Body of pancreas (tissue), 4 donors: Measurements from ENCODE around the gene GMEB2. TPM values are rescaled to one million over a fixed set of nuclear protein-coding genes. Genes with fewer than 3 reads are reported as not detected.

Source experiments
- ATAC-seq: fragments of 150-250 bp; one replicate; pipeline ENCODE4 v1.9.1; 2016
- DNase-seq, 4 donors: peaks; one replicate each; pipeline ENCODE4 v3.0.0-alpha.2; 2019
- H3K27ac ChIP-seq, 4 donors: fragments of 200-600 bp; sonication (generic); 1 replicate in 3 of 4; 2 replicates in 1 of 4; pipeline versions ENCODE4 v1.5.1 to v1.6.1; 2016 to 2019; ENCODE audit warnings: mild to moderate bottlenecking in 1 of 4, mixed read lengths in 1 of 4, moderate library complexity in 1 of 4
- H3K27me3 ChIP-seq, 2 donors: fragments of 200-600 bp; sonication (generic); one replicate each; pipeline ENCODE4 v1.6.0; 2016; ENCODE audit warnings: mild to moderate bottlenecking in 1 of 2
- H3K36me3 ChIP-seq, 2 donors: fragments of 200-600 bp; sonication (generic); replicated peaks in 1 of 2; 2 replicates each; pipeline ENCODE4 v1.5.1; 2016; ENCODE audit warnings: low read depth in 2 of 2; ENCODE audit not compliant: insufficient read depth in 1 of 2
- H3K4me1 ChIP-seq: fragments of 200-600 bp; sonication (generic); one replicate; pipeline ENCODE4 v1.6.0; 2016
- H3K4me3 ChIP-seq, 2 donors: fragments of 200-600 bp; sonication (generic); 1 replicate in 1 of 2; 2 replicates in 1 of 2; pipeline ENCODE4 v1.5.1; 2016 to 2019
- H3K9me3 ChIP-seq, 3 donors: fragments of 200-600 bp; sonication (generic); 1 replicate in 2 of 3; 2 replicates in 1 of 3; pipeline ENCODE4 v1.5.1; 2016
- POLR2A ChIP-seq, 3 donors: fragments of 450-650 bp; IDR thresholded peaks; one replicate each; pipeline ENCODE4 v1.6.1; 2016; ENCODE audit warnings: antibody characterized with exemption in 3 of 3, mild to moderate bottlenecking in 2 of 3
- WGBS, 2 donors: methylation state at CpG; one replicate each; pipeline ENCODE4 v1.1.5; 2017; 5-methylcytosine and 5-hydroxymethylcytosine counted together
- intact Hi-C: fragments of 100-400 bp; cut with DNase I; formaldehyde crosslinking; loops from one replicate; pipeline ENCODE4 v1.15.1; 2023
- total RNA-seq, 2 donors: library from RNA; depleted of rRNA; stranded (reverse); fragments of >200 nt; gene quantifications; one replicate each; pipeline ENCODE4 v1.1.0, GENCODE V29; 2016
- TF ChIP-seq, protein P1 (sequence below), 7 experiments: fragments of 450-650 bp in 4 of 7; fragments of 200-600 bp in 3 of 7; sonication (generic) in 3 of 7; IDR thresholded peaks; one replicate each; pipeline ENCODE4 v1.5.1; 2016 to 2019; ENCODE audit warnings: antibody characterized with exemption in 7 of 7

The GMEB2 gene
- total RNA-seq, 2 donors from 2014 or later: 8.9 to 9.9 TPM

DNA sequence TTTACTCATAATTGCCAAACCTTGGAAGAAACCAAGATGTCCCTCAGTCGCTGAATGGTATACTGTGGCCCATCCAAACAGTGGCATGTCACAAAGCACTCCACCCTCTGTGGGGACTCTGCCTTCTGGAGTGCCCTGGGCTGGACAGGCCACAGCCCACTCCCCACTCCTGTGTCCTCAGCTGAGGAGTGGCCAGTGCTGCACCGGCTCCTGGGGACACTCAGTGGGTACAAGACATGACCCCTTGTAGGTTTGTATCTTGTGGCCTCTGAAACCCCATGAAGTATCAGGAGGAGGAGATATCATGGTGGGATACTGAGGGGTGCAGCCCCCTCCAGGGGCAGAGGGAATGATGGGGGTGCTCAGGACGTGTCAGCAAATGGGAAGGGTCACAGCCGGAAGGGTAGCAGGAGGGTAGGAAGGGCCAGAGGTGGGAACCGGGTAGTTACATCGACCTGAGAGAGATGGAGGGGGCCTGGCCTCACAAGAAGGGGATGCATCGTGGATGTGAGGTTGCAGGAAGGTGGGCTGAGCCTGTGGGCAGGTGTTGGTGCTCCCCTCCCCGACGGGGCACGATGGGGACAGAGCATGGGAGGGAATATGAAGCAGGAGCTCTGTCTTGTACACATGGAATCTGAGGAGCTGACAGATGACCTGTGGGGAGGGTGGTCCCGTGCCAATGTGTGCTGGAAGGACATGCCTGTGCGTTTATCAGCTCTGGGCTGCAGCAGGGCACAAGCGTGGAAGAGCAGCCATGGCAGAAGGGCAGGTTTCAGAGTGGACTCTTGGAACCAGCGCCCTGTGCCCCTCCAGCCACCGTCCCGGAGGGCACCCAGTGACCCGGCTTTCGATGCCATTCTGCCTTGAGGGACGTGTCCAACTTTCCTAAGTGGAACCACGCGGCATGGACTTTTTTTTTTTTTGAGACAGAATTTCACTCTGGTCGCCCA lies 41.0 kb downstream of the GMEB2 start:
- DNase-seq: no peak
- Histone ChIP-seq H3K27ac (no peak overlapping the region), H3K4me3 (no peak overlapping the region), H3K27me3 (no peaks in the 10 kb centered on the region), H3K36me3 (peaks cover 0 to 4% of the 10 kb centered on the region in 2 donors), H3K9me3 (no peaks in the 10 kb centered on the region), H3K4me1 (peaks cover 11% of the 10 kb centered on the region)
- intact Hi-C loops: no loop called here
- WGBS, 2 donors: 60 to 69% methylated on average over 11 to 22 of the region's 22 CpGs
- no peak for ATAC-seq
- TF ChIP-seq POLR2A (IDR thresholded peaks at IDR 0.05): no peak

DNA sequence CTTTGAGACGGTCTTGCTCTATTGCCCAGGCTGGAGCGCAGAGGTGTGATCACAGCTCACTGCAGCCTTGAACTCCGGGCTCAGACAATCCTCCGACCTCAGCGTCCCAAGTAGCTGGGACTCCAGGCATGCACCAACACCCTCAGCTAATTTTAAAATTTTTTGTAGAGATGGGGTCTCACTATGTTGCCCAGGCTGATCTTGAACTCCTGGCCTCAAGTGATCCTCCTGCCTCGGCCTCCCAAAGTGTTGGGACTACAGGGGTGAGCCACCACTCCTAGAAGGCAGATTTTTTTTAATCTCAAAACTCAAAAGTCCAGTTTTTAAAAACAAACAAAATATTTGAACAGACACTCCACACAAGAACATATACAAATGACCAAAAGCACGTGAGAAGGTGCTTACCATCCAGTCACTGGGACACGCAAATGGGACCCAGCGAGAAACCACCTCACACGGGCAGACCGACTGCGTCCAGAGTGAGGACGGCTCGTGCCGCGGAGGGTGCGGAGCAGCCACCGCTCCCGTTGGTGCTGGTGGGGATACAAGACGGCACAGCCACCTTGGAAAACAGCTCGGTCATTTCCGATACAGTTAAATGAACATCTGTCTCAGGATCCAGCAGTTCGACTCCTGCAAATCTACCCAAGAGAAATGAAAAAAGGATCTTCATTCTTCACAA lies 44.4 kb downstream of the GMEB2 start:
- Histone ChIP-seq H3K27ac (no peak overlapping the region), H3K4me1 (peaks cover 2% of the 10 kb centered on the region)

DNA sequence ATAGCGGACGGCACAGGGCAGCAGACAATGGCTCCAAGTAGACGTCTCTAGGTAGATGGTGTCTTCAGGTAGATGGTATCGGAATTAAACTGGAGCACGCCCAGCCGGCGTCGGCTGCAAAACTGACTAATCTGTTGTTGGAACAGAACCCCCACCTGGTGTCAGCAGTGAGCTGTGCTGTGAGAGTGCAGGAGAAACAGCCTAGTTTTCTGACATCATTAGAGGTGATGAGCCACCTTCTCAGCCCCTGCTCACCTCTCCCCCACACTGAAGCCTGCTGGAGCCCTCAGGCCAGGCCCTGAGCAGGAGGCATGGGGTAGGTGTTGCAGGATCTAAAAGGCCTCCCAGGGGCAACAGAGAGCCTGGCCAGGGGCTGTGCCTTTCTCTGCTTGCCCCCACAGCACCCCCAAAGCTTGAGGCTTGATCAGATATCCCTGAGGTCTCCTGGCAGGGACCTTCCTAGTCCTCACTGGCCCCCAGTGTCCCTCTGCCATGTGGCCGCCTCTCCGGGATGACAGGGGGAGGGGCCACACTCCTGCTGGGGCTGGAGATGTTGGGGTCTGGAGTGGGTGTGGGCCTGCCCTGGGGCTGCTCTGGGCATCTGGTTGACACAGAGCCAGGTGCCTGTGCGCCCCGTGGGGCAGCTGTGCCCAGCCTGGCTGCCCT lies 46.0 kb downstream of the GMEB2 start:
- intact Hi-C loops: no loop called here
- 28 to 35% methylated on average over 9 to 12 of the region's 12 CpGs for WGBS, 2 donors
- peaks cover 5% of the 10 kb centered on the region for H3K4me1 ChIP-seq
- TF ChIP-seq, protein P1, sequence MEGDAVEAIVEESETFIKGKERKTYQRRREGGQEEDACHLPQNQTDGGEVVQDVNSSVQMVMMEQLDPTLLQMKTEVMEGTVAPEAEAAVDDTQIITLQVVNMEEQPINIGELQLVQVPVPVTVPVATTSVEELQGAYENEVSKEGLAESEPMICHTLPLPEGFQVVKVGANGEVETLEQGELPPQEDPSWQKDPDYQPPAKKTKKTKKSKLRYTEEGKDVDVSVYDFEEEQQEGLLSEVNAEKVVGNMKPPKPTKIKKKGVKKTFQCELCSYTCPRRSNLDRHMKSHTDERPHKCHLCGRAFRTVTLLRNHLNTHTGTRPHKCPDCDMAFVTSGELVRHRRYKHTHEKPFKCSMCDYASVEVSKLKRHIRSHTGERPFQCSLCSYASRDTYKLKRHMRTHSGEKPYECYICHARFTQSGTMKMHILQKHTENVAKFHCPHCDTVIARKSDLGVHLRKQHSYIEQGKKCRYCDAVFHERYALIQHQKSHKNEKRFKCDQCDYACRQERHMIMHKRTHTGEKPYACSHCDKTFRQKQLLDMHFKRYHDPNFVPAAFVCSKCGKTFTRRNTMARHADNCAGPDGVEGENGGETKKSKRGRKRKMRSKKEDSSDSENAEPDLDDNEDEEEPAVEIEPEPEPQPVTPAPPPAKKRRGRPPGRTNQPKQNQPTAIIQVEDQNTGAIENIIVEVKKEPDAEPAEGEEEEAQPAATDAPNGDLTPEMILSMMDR (IDR thresholded peaks at IDR 0.05): peak in 3 of 7 experiments; percentile 20 to 38 (median 35)
- TF ChIP-seq POLR2A (IDR thresholded peaks at IDR 0.05): no peak
- H3K4me3 ChIP-seq: no peak overlapping the region
- no peaks in the 10 kb centered on the region for H3K36me3 ChIP-seq
- H3K9me3 ChIP-seq: no peaks in the 10 kb centered on the region
- H3K27ac ChIP-seq: no peak overlapping the region
- H3K27me3 ChIP-seq: no peaks in the 10 kb centered on the region
- ATAC-seq (no peak), DNase-seq (peak in 2 of 4 donors; percentile 44 to 58)

More for the DNA sequence above, 44.4 kb downstream of the GMEB2 start:
- Histone ChIP-seq H3K4me3 (no peak overlapping the region), H3K9me3 (no peaks in the 10 kb centered on the region), H3K27me3 (no peaks in the 10 kb centered on the region), H3K36me3 (no peaks in the 10 kb centered on the region)
- WGBS, 2 donors: 74 to 84% methylated on average over 23 of the region's 23 CpGs
- ATAC-seq (no peak), DNase-seq (no peak)
- intact Hi-C loops: no loop called here
- TF ChIP-seq, protein P1 (IDR thresholded peaks at IDR 0.05): no peak
- no peak for TF ChIP-seq POLR2A (IDR thresholded peaks at IDR 0.05)

DNA sequence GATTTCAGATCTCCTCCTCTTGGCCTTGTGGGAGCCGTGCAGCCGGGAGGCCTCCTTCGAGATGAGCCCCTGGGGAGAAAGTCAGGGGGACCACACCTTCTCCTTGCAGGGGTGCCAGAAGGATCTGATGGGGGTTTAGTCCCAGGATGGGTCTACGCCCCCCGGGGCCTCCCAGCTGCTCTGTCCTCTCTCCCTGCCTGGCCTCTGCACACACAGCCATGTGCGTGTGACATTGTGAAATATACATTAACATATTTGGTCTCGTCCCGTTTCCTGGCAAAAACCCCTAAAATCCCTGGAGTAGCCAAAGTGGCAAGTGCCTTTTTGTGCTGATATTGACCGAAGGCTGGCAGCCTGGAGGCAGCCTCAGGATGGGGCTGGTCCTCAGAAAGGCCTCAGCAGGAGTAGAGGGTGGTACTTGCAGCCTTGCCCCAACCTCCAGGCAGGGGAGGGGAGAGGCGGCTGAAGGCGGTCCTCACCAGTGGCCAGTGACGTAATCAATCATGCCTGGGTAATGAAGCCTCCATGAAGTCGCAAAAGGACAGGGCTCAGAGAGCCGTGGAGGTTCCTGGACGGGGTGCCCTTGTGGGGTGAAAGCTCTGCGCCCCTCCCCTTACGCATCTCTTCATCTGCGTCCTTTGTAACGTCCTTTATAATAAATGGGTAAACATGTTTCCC lies 47.7 kb downstream of the GMEB2 start:
- Histone ChIP-seq H3K27me3 (no peaks in the 10 kb centered on the region), H3K4me3 (no peak overlapping the region), H3K36me3 (no peaks in the 10 kb centered on the region), H3K9me3 (no peaks in the 10 kb centered on the region), H3K4me1 (peaks cover 10% of the 10 kb centered on the region), H3K27ac (no peak overlapping the region)
- WGBS, 2 donors: 56 to 64% methylated on average over 15 to 19 of the region's 19 CpGs
- DNase-seq (no peak), ATAC-seq (no peak)
- intact Hi-C loops: no loop called here
- no peak for TF ChIP-seq POLR2A (IDR thresholded peaks at IDR 0.05)
- TF ChIP-seq, protein P1 (IDR thresholded peaks at IDR 0.05): no peak
